ENCODE results near the gene CCDC117. TPM values are rescaled to one million over a fixed set of nuclear protein-coding genes. Genes with fewer than 3 reads are reported as not detected.

Gene CCDC117
- total RNA-seq, 1 experiment from 2014 or later = 40.0 TPM

DNA sequence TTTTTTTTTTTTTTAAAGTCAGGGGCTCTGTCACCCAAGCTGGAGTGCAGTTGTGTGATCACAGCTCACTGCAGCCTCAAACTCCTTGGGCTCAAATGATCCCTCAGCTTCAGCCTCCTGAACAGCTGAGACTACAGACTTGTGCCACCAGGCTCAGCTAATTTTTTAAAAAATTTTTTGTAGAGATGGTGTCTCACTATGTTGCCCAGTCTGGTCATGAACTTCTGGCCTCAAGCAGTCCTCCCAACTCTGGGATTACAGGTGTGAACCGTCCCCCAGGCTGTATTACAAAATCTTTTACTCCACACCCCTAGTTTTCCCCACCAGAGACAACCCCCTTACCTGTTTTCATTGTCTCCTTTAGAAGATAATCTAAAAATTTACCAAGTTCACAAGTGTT lies 1.9 kb downstream of the CCDC117 start:
- no peak overlapping the region for H3K23ac ChIP-seq (ENCODE audit: insufficient read length, low read depth, low read length)
- H3T11ph ChIP-seq (ENCODE audit: low read length) = no peak overlapping the region
- no peak overlapping the region for H2BK120ac ChIP-seq (ENCODE audit: low read depth, low read length, poor library complexity, severe bottlenecking)
- no peak overlapping the region for H4K91ac ChIP-seq (ENCODE audit: insufficient read length, low read depth, low read length)
- no peak overlapping the region for H4K8ac ChIP-seq (replicated peaks; ENCODE audit: insufficient read length, low read depth, low read length)
- peaks cover 0 to 6% of the 10 kb centered on the region in 2 experiments; a peak in 3 of 5 replicates for H3K9me3 Mint-ChIP-seq
- H2AFZ ChIP-seq (ENCODE audit: low read length) = no peak overlapping the region
- no peak overlapping the region for H2AK5ac ChIP-seq (ENCODE audit: insufficient read length, low read length)
- H3K4me3 Mint-ChIP-seq = peak overlapping the region; percentile 55 to 80; a peak in 3 of 5 replicates
- H3K56ac ChIP-seq (ENCODE audit: insufficient read length, low read depth, low read length) = no peak overlapping the region
- no peak overlapping the region for H3K4me2 ChIP-seq (ENCODE audit: insufficient read depth, insufficient read length, low read length)
- no peaks in the 10 kb centered on the region for H3K23me2 ChIP-seq (ENCODE audit: insufficient read length, low read depth, low read length, poor library complexity, severe bottlenecking)
- H2BK12ac ChIP-seq (ENCODE audit: insufficient read length, low read depth, low read length) = no peak overlapping the region
- no peaks in the 10 kb centered on the region for H4K20me1 ChIP-seq (ENCODE audit: control insufficient read depth, insufficient read depth, insufficient read length)
- no peak overlapping the region for H4K5ac ChIP-seq (ENCODE audit: insufficient read length, low read depth, low read length)
- H2BK15ac ChIP-seq (ENCODE audit: low read depth, low read length) = no peak overlapping the region
- no peaks in the 10 kb centered on the region for H3K4me1 ChIP-seq (ENCODE audit: insufficient read depth, low read length)
- no peak overlapping the region for H3K27ac ChIP-seq (ENCODE audit: insufficient read length, low read depth, low read length)
- H3K79me2 ChIP-seq (ENCODE audit: insufficient read depth, low read length) = no peaks in the 10 kb centered on the region; the same call in 1 of the 2 replicates
- H2BK5ac ChIP-seq (ENCODE audit: insufficient read length, low read length) = no peak overlapping the region
- no peaks in the 10 kb centered on the region for H3K27me3 ChIP-seq (ENCODE audit: insufficient read depth, low read length)
- no peaks in the 10 kb centered on the region for H3K9me3 ChIP-seq (ENCODE audit: control insufficient read depth, low read depth, low read length)
- TF ChIP-seq, protein P1, sequence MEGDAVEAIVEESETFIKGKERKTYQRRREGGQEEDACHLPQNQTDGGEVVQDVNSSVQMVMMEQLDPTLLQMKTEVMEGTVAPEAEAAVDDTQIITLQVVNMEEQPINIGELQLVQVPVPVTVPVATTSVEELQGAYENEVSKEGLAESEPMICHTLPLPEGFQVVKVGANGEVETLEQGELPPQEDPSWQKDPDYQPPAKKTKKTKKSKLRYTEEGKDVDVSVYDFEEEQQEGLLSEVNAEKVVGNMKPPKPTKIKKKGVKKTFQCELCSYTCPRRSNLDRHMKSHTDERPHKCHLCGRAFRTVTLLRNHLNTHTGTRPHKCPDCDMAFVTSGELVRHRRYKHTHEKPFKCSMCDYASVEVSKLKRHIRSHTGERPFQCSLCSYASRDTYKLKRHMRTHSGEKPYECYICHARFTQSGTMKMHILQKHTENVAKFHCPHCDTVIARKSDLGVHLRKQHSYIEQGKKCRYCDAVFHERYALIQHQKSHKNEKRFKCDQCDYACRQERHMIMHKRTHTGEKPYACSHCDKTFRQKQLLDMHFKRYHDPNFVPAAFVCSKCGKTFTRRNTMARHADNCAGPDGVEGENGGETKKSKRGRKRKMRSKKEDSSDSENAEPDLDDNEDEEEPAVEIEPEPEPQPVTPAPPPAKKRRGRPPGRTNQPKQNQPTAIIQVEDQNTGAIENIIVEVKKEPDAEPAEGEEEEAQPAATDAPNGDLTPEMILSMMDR (conservative IDR thresholded peaks at IDR 0.05) = no peak
- WGBS (ENCODE audit: extremely low coverage, insufficient read length, low lambda C conversion rate) = no CpG with 5 or more reads among the region's 1 CpG
- no peak overlapping the region for H2BK20ac ChIP-seq (ENCODE audit: low read depth, low read length, poor library complexity, severe bottlenecking)
- H3K4ac ChIP-seq (ENCODE audit: low read depth, low read length) = no peak overlapping the region
- H3K9ac ChIP-seq (ENCODE audit: extremely low read depth, insufficient read length, low read length) = no peak overlapping the region
- H3K27me3 Mint-ChIP-seq (ENCODE audit: low read depth) = no peaks in the 10 kb centered on the region
- H3K36me3 Mint-ChIP-seq (ENCODE audit: insufficient read depth in 1 of 3, low read depth in 3 of 3) = peaks cover 19 to 45% (median 41%) of the 10 kb centered on the region in 3 experiments; a peak in 6 of 7 replicates
- H3K18ac ChIP-seq (ENCODE audit: insufficient read length, low read depth, low read length) = no peak overlapping the region
- H3K14ac ChIP-seq (ENCODE audit: insufficient read depth, low read length) = no peak overlapping the region
- H3K27ac Mint-ChIP-seq = no peak overlapping the region; a peak in 1 of 7 replicates
- peaks cover 3% of the 10 kb centered on the region for H3K79me1 ChIP-seq (ENCODE audit: insufficient read depth, low read depth, low read length, poor library complexity, severe bottlenecking)
- peaks cover 9 to 12% of the 10 kb centered on the region in 2 experiments for H3K4me1 Mint-ChIP-seq
- DNase-seq = no peak

Measured in H9 (cell line).